Fibroblast of skin of right quadriceps (primary cell): ENCODE measurements around the gene XKR7.
"Not testable (repeated sequence)": the region's sequence is repeated elsewhere in the genome, so short reads cannot be mapped to it uniquely, and the experiment has no call there.

Experiments used
- DNase-seq: peaks from one replicate; pipeline ENCODE4 v3.0.0-alpha.2; 2013

XKR7 gene

GRCh38 chr20:31967830-31968249 lies at the start of gene XKR7:
XKR7 (plus strand) TSS chr20:31968151; CDS start chr20:31968176, 25 bp downstream.
- no peak for DNase-seq

GRCh38 chr20:31918466-31919105 lies 49.4 kb upstream of the XKR7 start:
- DNase-seq, result no peak

GRCh38 chr20:31919410-31920155 lies 48.4 kb upstream of the XKR7 start:
- no peak for DNase-seq

- DNase-seq, result no peak
Measured at GRCh38 chr20:31920275-31920855, 47.6 kb upstream of the XKR7 start.

GRCh38 chr20:31921480-31921879 lies 46.5 kb upstream of the XKR7 start:
- not testable (repeated sequence) for DNase-seq

GRCh38 chr20:31922181-31922580 lies 45.8 kb upstream of the XKR7 start:
- no peak for DNase-seq

GRCh38 chr20:31922588-31922987 lies 45.4 kb upstream of the XKR7 start:
- DNase-seq, result no peak

- DNase-seq, result no peak
Measured at GRCh38 chr20:31923388-31924331, 44.3 kb upstream of the XKR7 start.

- no peak for DNase-seq
Measured at GRCh38 chr20:31924561-31924960, 43.4 kb upstream of the XKR7 start.

GRCh38 chr20:31925631-31926030 lies 42.3 kb upstream of the XKR7 start:
- DNase-seq, result no peak

GRCh38 chr20:31926493-31926892 lies 41.5 kb upstream of the XKR7 start:
- no peak for DNase-seq

GRCh38 chr20:31927627-31928159 lies 40.3 kb upstream of the XKR7 start:
- DNase-seq, result no peak

- DNase-seq, result not testable (repeated sequence)
Measured at GRCh38 chr20:31929631-31930030, 38.3 kb upstream of the XKR7 start.

- no peak for DNase-seq
Measured at GRCh38 chr20:31930779-31931178, 37.2 kb upstream of the XKR7 start.

GRCh38 chr20:31933698-31934097 lies 34.3 kb upstream of the XKR7 start:
- no peak for DNase-seq

- DNase-seq, result no peak
Measured at GRCh38 chr20:31934491-31934890, 33.5 kb upstream of the XKR7 start.

- no peak for DNase-seq
Measured at GRCh38 chr20:31934968-31935764, 32.8 kb upstream of the XKR7 start.

- DNase-seq, result no peak
Measured at GRCh38 chr20:31936420-31936819, 31.5 kb upstream of the XKR7 start.

- DNase-seq, result no peak
Measured at GRCh38 chr20:31937820-31938219, 30.1 kb upstream of the XKR7 start.

GRCh38 chr20:31939661-31940060 lies 28.3 kb upstream of the XKR7 start:
- no peak for DNase-seq

- DNase-seq, result no peak
Measured at GRCh38 chr20:31943052-31943471, 24.9 kb upstream of the XKR7 start.

- no peak for DNase-seq
Measured at GRCh38 chr20:31945319-31945718, 22.6 kb upstream of the XKR7 start.
